Kidney glomerular epithelial cell (primary cell): ENCODE results near the gene GLRX2.
"Not testable (repeated sequence)": the region's sequence is repeated elsewhere in the genome, so short reads cannot be mapped to it uniquely, and the experiment has no call there.

Experiments
- DNase-seq: peaks from one replicate; lab custom pipeline; 2025; lab: John Stamatoyannopoulos, UW

The GLRX2 gene

GRCh38 chr1:193104907-193105820 is at the start of gene GLRX2:
Gene GLRX2, minus strand, starts transcription at chr1:193105414. Its CDS starts 32 bp downstream, at chr1:193105382.
- peak; percentile 80 for DNase-seq

GRCh38 chr1:193144999-193145398 is 39.8 kb upstream of the GLRX2 start:
- DNase-seq, result no peak

- DNase-seq, result no peak
Measured at GRCh38 chr1:193144361-193144938, 39.2 kb upstream of the GLRX2 start.

- DNase-seq, result no peak
Measured at GRCh38 chr1:193143285-193143684, 38.1 kb upstream of the GLRX2 start.

GRCh38 chr1:193142409-193142808 is 37.2 kb upstream of the GLRX2 start:
- DNase-seq, result no peak

GRCh38 chr1:193141804-193142203 is 36.6 kb upstream of the GLRX2 start:
- DNase-seq, result no peak

GRCh38 chr1:193140254-193140653 is 35.0 kb upstream of the GLRX2 start:
- DNase-seq, result no peak

GRCh38 chr1:193131266-193131860 is 26.1 kb upstream of the GLRX2 start:
- DNase-seq, result no peak

GRCh38 chr1:193125369-193125768 is 20.2 kb upstream of the GLRX2 start:
- no peak for DNase-seq

GRCh38 chr1:193123751-193124150 is 18.5 kb upstream of the GLRX2 start:
- no peak for DNase-seq

GRCh38 chr1:193121616-193122593 is 16.7 kb upstream of the GLRX2 start, which contains the start of gene CDC73:
Gene CDC73, plus strand, starts transcription at chr1:193122031. Its CDS starts 170 bp downstream, at chr1:193122201.
- DNase-seq, result peak; percentile 96

GRCh38 chr1:193120604-193121166 is 15.5 kb upstream of the GLRX2 start:
- DNase-seq, result no peak

- no peak for DNase-seq
Measured at GRCh38 chr1:193118803-193119730, 13.9 kb upstream of the GLRX2 start.

GRCh38 chr1:193118194-193118593 is 13.0 kb upstream of the GLRX2 start:
- DNase-seq, result no peak

- DNase-seq, result not testable (repeated sequence)
Measured at GRCh38 chr1:193117167-193117566, 12.0 kb upstream of the GLRX2 start.

- DNase-seq, result peak; percentile 95
Measured at GRCh38 chr1:193115629-193116227, 10.5 kb upstream of the GLRX2 start.

GRCh38 chr1:193114485-193115095 is 9.4 kb upstream of the GLRX2 start:
- DNase-seq, result no peak

GRCh38 chr1:193113992-193114332 is 8.7 kb upstream of the GLRX2 start:
- DNase-seq, result no peak

- DNase-seq, result no peak
Measured at GRCh38 chr1:193113258-193113991, 8.2 kb upstream of the GLRX2 start.
